OCI-M1 (cell line): ENCODE measurements around the gene LKAAEAR1.
"Not testable (repeated sequence)": the region's sequence is repeated elsewhere in the genome, so short reads cannot be mapped to it uniquely, and the experiment has no call there.

ENCODE experiments used
- DNase-seq: peaks from one replicate; lab custom pipeline; 2025; lab: John Stamatoyannopoulos, UW

Gene LKAAEAR1

DNA sequence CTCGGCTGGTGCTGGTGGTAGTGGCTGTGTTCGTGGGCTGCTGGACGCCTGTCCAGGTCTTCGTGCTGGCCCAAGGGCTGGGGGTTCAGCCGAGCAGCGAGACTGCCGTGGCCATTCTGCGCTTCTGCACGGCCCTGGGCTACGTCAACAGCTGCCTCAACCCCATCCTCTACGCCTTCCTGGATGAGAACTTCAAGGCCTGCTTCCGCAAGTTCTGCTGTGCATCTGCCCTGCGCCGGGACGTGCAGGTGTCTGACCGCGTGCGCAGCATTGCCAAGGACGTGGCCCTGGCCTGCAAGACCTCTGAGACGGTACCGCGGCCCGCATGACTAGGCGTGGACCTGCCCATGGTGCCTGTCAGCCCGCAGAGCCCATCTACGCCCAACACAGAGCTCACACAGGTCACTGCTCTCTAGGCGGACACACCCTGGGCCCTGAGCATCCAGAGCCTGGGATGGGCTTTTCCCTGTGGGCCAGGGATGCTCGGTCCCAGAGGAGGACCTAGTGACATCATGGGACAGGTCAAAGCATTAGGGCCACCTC, 14.3 kb upstream of the LKAAEAR1 start:
- DNase-seq = no peak

GRCh38 chr20:64096535-64096934, 12.3 kb upstream of the LKAAEAR1 start:
- DNase-seq = no peak

DNA sequence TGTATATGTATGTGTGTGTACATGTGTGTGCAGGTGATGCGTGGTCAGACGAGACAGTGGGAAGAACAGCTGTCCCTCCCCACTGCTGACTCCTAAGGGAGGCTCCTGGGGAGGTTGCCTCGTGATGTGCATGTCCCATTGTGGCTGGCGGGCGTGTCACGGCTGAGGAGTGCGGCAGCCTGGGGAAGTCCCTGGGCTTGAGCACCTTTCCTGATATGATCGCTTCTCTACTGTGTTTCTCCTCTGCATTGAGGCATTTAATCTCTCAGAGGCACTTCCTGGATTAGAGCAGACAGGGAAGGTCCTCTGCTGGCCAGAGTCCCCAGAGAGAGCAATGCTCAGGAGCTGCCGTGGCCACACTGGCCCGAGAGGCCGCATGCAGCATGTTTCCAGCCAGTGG, 11.7 kb upstream of the LKAAEAR1 start:
- DNase-seq = no peak

- no peak for DNase-seq
Observed at GRCh38 chr20:64095455-64095854, 11.3 kb upstream of the LKAAEAR1 start.

- no peak for DNase-seq
Observed at GRCh38 chr20:64093013-64093503, 8.9 kb upstream of the LKAAEAR1 start.

GRCh38 chr20:64092258-64093012, 8.2 kb upstream of the LKAAEAR1 start:
- DNase-seq = no peak

DNA sequence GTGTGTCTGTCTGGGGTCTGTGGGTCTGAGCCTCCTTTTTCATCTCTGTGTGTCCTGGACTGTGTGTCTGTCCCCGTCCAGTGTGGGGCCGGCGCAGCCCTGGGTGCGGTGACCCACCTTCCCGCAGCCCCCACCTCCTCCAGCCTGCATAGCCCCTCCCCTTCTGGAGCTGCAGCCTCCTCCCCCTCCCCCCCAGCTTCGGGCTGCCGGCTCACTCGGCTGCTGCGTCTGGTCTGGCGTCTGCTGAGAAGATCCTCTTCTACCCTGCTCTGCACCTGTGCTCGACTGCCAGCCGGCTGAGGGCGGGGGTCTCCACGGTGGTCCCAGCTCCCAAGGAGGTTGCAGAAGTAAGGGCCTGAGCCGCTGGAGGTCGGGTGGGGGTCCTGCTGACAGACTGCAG, 7.6 kb upstream of the LKAAEAR1 start:
- no peak for DNase-seq

GRCh38 chr20:64091340-64091739, 7.1 kb upstream of the LKAAEAR1 start:
- DNase-seq = no peak

DNA sequence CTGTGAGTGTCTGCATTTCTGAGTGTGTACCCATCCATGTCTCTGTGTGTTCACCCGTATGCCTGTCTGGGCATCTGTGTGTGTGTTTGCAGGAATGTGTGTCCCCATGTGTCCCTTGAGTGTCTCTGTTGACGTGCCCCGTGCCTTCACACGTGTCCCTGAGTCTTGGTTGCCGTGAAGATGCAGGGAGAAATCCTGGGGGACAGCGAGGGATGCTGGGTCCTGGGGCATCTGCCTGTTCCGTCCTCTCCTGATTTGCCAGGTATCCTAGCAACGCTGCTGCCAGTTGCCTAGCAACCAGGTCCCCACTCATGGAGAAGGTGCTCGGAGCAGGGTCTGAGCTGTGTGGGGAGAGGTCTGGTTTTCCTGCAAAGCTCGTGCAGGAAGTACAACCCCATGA, 6.0 kb upstream of the LKAAEAR1 start:
- DNase-seq = no peak

- DNase-seq = not testable (repeated sequence)
Observed at GRCh38 chr20:64088586-64088985, 4.4 kb upstream of the LKAAEAR1 start.

- DNase-seq = not testable (repeated sequence)
Observed at GRCh38 chr20:64087226-64087825, 3.1 kb upstream of the LKAAEAR1 start.

GRCh38 chr20:64086801-64087200, 2.6 kb upstream of the LKAAEAR1 start:
- no peak for DNase-seq

DNA sequence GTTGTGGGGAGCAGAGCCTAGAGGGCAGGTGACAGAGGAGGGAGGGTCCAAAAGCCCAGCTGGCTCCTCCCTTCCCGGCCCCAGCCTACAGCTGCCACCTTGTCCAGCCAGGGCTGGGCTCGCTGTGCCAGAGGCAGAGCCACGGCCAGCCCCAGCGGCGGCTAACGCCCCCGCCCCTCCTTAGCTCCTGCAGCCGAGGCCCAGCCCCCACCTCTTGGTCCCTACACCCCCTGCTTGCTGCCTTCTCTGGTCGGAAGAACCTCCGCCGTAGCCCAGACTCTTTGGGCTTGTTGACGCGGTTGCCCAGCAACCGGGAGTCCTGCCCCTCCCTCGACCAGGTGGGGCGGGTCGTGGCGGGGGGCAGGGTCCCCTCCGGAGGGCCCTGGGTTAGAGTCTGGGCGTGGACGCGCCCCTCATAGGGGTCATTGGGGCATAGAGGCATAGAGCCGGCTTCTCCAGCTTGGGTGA, 521 bp upstream of the LKAAEAR1 start:
- DNase-seq = no peak

DNA sequence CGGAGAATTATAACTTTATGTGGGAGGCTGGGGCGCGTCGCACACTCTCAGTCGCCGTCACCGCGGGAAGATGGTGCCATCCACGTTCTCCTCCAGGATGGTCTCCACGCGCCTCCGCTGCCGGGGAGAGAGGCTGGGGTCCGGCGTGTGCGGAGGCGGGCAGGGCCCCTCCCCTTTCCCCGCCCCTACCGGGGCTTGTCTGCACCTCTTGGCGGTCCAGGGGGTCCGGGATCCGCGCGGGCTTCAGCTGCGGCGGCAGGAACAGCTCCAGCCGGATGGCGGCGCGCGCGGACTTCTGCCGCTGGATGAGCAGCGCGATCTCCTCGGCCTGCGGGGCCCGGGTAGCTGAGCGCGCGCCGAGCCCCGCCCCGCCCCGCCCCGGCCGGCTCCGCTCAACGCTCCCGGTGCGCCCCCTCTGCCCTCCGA, 807 bp downstream of the LKAAEAR1 start:
- peak; percentile 76 for DNase-seq

DNA sequence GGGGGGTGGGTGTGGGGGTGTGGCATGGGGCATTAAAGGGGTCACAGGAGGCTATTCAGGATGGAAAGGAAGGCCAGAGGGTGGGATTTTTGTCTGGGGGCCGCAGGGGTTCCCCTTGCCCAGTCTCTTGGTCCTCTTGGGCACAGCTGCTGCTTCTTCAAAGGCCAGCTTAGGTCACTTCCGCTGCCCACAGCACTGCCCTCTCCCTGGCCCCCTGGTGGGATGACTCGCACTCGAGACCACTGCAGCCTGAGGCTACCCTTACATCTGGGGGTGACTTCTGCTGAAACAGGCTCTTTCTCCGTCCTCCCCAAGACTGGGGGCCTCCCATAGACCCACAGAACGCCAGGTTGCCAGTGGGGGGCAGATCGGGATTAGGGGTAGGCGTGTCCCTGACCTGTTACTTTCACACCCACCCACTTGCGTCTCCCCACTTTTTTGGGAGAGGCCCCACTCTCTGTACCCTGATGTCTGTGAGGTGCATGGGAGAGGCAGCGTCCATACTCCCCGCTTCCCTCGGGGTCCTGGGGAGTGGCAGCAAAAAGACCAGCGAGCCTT, 1.3 kb downstream of the LKAAEAR1 start:
- no peak for DNase-seq

GRCh38 chr20:64082126-64082731, 2.0 kb downstream of the LKAAEAR1 start:
- DNase-seq = peak; percentile 27

DNA sequence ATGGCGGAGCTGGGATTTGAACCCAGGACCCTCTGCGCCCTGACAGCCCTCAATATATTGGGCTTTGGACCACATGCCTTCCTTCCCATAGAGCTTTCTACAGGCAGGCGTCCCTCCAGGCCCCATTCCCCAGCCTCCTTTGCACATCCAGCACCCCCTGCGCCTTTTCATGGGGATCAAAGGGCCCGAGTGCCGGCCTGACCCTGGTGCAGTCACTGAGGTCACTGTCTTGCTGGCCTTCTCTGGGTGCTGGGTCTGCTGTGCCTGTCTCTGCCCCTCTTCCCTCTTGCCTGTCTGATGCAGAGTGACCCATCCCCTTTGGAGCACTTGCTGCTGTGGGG, 2.6 kb downstream of the LKAAEAR1 start:
- DNase-seq = no peak

DNA sequence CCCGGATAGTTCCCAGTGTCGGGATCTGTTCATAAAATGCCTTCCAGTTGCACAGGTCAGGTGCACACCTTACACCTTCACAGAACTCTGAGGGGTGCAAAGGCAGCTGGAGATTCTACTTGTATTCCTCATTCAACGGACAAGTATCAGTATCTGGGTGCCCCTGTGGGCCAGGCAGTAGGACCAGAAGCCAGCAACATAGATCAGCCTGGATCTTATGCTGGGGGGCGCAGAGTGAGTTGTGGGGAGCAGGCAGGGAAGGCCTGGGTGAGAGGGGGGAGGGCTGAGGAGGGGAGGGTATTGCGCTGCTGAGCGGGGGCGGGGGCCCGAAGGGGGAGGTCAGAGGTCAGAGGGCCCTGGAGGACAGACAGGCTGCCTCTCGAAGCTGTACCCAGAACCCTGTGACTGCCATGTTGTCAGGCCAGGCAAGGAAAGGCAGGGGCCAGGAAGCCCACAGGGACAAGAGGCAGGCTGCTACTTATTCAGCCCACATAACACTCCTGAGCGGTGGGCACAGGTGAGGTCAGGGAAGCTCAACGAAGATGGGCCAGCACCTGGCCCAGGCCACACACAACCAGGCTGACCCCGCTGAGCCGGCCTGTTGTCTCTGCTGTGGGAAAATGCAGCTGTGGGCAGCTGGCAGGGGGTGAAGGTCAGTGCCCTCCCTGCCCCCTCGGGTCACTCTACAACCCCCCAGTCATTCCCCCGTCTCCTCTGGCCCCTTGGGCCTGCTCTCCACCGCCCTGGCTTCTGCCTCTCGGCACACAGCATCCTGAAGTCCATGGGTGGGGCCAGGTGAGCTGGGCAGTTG, 3.2 kb downstream of the LKAAEAR1 start:
- no peak for DNase-seq

- no peak for DNase-seq
Observed at GRCh38 chr20:64080013-64080812, 4.0 kb downstream of the LKAAEAR1 start, which contains the start of gene OPRL1. TSS of gene OPRL1 (plus strand) at chr20:64080082. CDS start at chr20:64092721, 12,639 bp downstream.

GRCh38 chr20:64079273-64080012, 4.8 kb downstream of the LKAAEAR1 start, which contains the start of gene RGS19:
TSS of gene RGS19 (minus strand) at chr20:64079518. CDS start at chr20:64076886, 2,632 bp downstream.
- DNase-seq = peak; percentile 87
